Measurements from ENCODE around the gene VAV3. TPM values are rescaled to one million over a fixed set of nuclear protein-coding genes. Genes with fewer than 3 reads are reported as not detected.

VAV3 gene
- total RNA-seq, 1 donor from 2014 or later, result 2.6 TPM

GRCh38 chr1:107794571-107794970 is 170.4 kb downstream of the VAV3 start:
- no peaks in the 10 kb centered on the region for H3K4me1 ChIP-seq (ENCODE audit: insufficient read depth, low read length)
- H3K9me3 Mint-ChIP-seq (ENCODE audit: unreplicated experiment), result no peaks in the 10 kb centered on the region
- no peaks in the 10 kb centered on the region for H3K9me3 ChIP-seq (ENCODE audit: insufficient read depth, low read depth, low read length)
- H3K4me3 Mint-ChIP-seq (ENCODE audit: unreplicated experiment), result no peak overlapping the region
- no peak overlapping the region for H3K9ac ChIP-seq (ENCODE audit: low read length)
- H4K20me1 ChIP-seq (ENCODE audit: insufficient read depth, low read length), result no peaks in the 10 kb centered on the region
- no peak overlapping the region for H3K27ac Mint-ChIP-seq (ENCODE audit: unreplicated experiment)
- TF ChIP-seq EZH2 (IDR thresholded peaks at IDR 0.05; ENCODE audit: insufficient read depth, low read length), result no peak
- H2AFZ ChIP-seq (ENCODE audit: low read depth, low read length), result no peak overlapping the region
- DNase-seq (ENCODE audit: low read depth) (no peak), FAIRE-seq (no peak)
- no peak overlapping the region for H3K27ac ChIP-seq (ENCODE audit: low read depth, low read length)
- no peaks in the 10 kb centered on the region for H3K36me3 ChIP-seq (ENCODE audit: insufficient read depth, low read length)
- no peaks in the 10 kb centered on the region for H3K36me3 Mint-ChIP-seq (ENCODE audit: low read depth, unreplicated experiment)
- no peaks in the 10 kb centered on the region for H3K27me3 ChIP-seq (ENCODE audit: insufficient read depth, low read length)
- H3K27me3 Mint-ChIP-seq (ENCODE audit: low read depth, unreplicated experiment), result no peaks in the 10 kb centered on the region
- no peak overlapping the region for H3K4me3 ChIP-seq (ENCODE audit: insufficient read depth, low read depth, low read length)
- H3K4me2 ChIP-seq (ENCODE audit: low read length), result no peak overlapping the region
- H3K79me2 ChIP-seq (ENCODE audit: insufficient read depth, low read length), result no peaks in the 10 kb centered on the region
- peaks cover 8% of the 10 kb centered on the region for H3K4me1 Mint-ChIP-seq (ENCODE audit: low read depth, unreplicated experiment)

GRCh38 chr1:107793896-107794453 is 171.0 kb downstream of the VAV3 start:
- no peak for FAIRE-seq
- no peak overlapping the region for H2AFZ ChIP-seq (ENCODE audit: low read depth, low read length)
- no peaks in the 10 kb centered on the region for H3K27me3 ChIP-seq (ENCODE audit: insufficient read depth, low read length)
- Mint-ChIP-seq H3K27ac (ENCODE audit: unreplicated experiment) (no peak overlapping the region), H3K9me3 (ENCODE audit: unreplicated experiment) (no peaks in the 10 kb centered on the region), H3K4me3 (ENCODE audit: unreplicated experiment) (no peak overlapping the region), H3K27me3 (ENCODE audit: low read depth, unreplicated experiment) (no peaks in the 10 kb centered on the region), H3K4me1 (ENCODE audit: low read depth, unreplicated experiment) (peaks cover 10% of the 10 kb centered on the region), H3K36me3 (ENCODE audit: low read depth, unreplicated experiment) (no peaks in the 10 kb centered on the region)
- H3K79me2 ChIP-seq (ENCODE audit: insufficient read depth, low read length), result no peaks in the 10 kb centered on the region
- H3K9ac ChIP-seq (ENCODE audit: low read length), result no peak overlapping the region
- no peak overlapping the region for H3K4me2 ChIP-seq (ENCODE audit: low read length)
- no peaks in the 10 kb centered on the region for H3K9me3 ChIP-seq (ENCODE audit: insufficient read depth, low read depth, low read length)
- TF ChIP-seq CTCF (IDR thresholded peaks at IDR 0.05; ENCODE audit: insufficient read depth, low read depth, low read length), result no peak
- no peak for TF ChIP-seq EZH2 (IDR thresholded peaks at IDR 0.05; ENCODE audit: insufficient read depth, low read length)
- no peak overlapping the region for H3K4me3 ChIP-seq (ENCODE audit: insufficient read depth, low read depth, low read length)
- no peaks in the 10 kb centered on the region for H3K36me3 ChIP-seq (ENCODE audit: insufficient read depth, low read length)
- H4K20me1 ChIP-seq (ENCODE audit: insufficient read depth, low read length), result no peaks in the 10 kb centered on the region
- H3K4me1 ChIP-seq (ENCODE audit: insufficient read depth, low read length), result no peaks in the 10 kb centered on the region
- DNase-seq (ENCODE audit: low read depth), result no peak
- no peak overlapping the region for H3K27ac ChIP-seq (ENCODE audit: low read depth, low read length)

GRCh38 chr1:107791348-107791747 is 173.6 kb downstream of the VAV3 start:
- DNase-seq (ENCODE audit: low read depth) (no peak), FAIRE-seq (no peak)
- no peaks in the 10 kb centered on the region for H3K36me3 ChIP-seq (ENCODE audit: insufficient read depth, low read length)
- no peaks in the 10 kb centered on the region for H3K27me3 ChIP-seq (ENCODE audit: insufficient read depth, low read length)
- no peak overlapping the region for H3K4me2 ChIP-seq (ENCODE audit: low read length)
- H3K4me1 Mint-ChIP-seq (ENCODE audit: low read depth, unreplicated experiment), result peaks cover 18% of the 10 kb centered on the region
- H3K79me2 ChIP-seq (ENCODE audit: insufficient read depth, low read length), result no peaks in the 10 kb centered on the region
- no peak overlapping the region for H3K4me3 Mint-ChIP-seq (ENCODE audit: unreplicated experiment)
- no peaks in the 10 kb centered on the region for H3K9me3 Mint-ChIP-seq (ENCODE audit: unreplicated experiment)
- H3K4me1 ChIP-seq (ENCODE audit: insufficient read depth, low read length), result no peaks in the 10 kb centered on the region
- no peaks in the 10 kb centered on the region for H4K20me1 ChIP-seq (ENCODE audit: insufficient read depth, low read length)
- H3K27ac Mint-ChIP-seq (ENCODE audit: unreplicated experiment), result no peak overlapping the region
- H3K36me3 Mint-ChIP-seq (ENCODE audit: low read depth, unreplicated experiment), result no peaks in the 10 kb centered on the region
- no peak overlapping the region for H2AFZ ChIP-seq (ENCODE audit: low read depth, low read length)
- H3K4me3 ChIP-seq (ENCODE audit: insufficient read depth, low read depth, low read length), result no peak overlapping the region
- H3K9me3 ChIP-seq (ENCODE audit: insufficient read depth, low read depth, low read length), result no peaks in the 10 kb centered on the region
- no peak overlapping the region for H3K9ac ChIP-seq (ENCODE audit: low read length)
- no peak overlapping the region for H3K27ac ChIP-seq (ENCODE audit: low read depth, low read length)
- TF ChIP-seq CTCF (IDR thresholded peaks at IDR 0.05; ENCODE audit: insufficient read depth, low read depth, low read length) (no peak), EZH2 (IDR thresholded peaks at IDR 0.05; ENCODE audit: insufficient read depth, low read length) (no peak)
- no peaks in the 10 kb centered on the region for H3K27me3 Mint-ChIP-seq (ENCODE audit: low read depth, unreplicated experiment)

Measured in astrocyte (in vitro differentiated cells and primary cell).